H4 (cell line): ENCODE measurements around the gene NIT1. TPM values are rescaled to one million over a fixed set of nuclear protein-coding genes. Genes with fewer than 3 reads are reported as not detected.
"Not testable (repeated sequence)": the region's sequence is repeated elsewhere in the genome, so short reads cannot be mapped to it uniquely, and the experiment has no call there.

Experiments
- DNase-seq: peaks from one replicate; pipeline ENCODE4 v3.0.0-alpha.2; 2015; ENCODE audit warnings: low spot score
- total RNA-seq: library from RNA; depleted of rRNA; stranded (reverse); fragments of >200 nt; shearing (Covaris generic); gene quantifications from 2 replicates; pipeline ENCODE4 v1.2.3, GENCODE V29; 2014

NIT1 gene
- total RNA-seq, 1 experiment from 2014 or later = 36.6 TPM

- no peak for DNase-seq
These were observed 3.3 kb upstream of the NIT1 start for GRCh38 chr1:161114556-161114955.

DNA sequence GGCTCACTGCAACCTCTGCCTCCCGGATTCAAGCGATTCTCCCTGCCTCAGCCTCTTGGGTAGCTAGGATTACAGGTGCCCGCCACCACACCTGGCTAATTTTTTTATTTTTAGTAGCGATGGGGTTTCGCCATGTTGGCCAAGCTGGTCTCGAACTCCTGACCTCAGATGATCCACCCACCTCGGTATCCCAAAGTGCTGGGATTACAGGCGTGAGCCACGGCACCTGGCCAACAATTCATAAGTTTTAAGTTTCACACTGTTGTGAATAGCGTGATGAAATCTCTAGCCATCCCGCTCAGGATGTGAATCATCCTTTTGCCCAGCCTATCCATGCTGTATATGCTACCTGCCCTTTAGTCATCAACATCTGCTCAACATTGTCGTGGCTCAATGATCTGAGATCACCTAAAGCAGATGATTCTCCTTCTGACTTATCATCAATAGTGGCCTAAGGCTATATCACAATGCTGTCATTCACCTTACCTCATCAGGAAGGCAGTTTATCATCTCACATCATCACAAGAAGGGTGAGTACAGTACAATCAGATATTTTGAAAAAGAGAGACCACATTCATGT is 2.7 kb upstream of the NIT1 start:
- DNase-seq = peak; percentile 85

DNA sequence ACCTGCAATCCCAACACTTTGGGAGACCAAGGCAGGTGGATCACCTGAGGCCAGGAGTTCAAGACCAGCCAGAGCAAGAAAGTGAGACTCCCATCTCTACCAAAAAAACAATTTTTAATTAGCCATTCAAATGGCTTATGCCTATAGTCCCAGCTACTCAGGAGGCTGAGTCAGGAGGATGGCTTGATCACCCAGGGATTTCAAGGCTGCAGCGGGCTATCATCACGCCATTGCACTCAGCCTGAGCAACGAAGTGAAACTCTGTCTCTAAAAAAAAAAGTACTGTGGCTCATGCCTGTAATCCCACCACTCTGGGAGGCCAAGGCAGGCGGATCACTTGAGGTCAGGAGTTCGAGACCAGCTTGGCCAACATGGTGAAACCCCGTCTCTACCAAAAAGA is 1.9 kb upstream of the NIT1 start:
- DNase-seq = not testable (repeated sequence)

DNA sequence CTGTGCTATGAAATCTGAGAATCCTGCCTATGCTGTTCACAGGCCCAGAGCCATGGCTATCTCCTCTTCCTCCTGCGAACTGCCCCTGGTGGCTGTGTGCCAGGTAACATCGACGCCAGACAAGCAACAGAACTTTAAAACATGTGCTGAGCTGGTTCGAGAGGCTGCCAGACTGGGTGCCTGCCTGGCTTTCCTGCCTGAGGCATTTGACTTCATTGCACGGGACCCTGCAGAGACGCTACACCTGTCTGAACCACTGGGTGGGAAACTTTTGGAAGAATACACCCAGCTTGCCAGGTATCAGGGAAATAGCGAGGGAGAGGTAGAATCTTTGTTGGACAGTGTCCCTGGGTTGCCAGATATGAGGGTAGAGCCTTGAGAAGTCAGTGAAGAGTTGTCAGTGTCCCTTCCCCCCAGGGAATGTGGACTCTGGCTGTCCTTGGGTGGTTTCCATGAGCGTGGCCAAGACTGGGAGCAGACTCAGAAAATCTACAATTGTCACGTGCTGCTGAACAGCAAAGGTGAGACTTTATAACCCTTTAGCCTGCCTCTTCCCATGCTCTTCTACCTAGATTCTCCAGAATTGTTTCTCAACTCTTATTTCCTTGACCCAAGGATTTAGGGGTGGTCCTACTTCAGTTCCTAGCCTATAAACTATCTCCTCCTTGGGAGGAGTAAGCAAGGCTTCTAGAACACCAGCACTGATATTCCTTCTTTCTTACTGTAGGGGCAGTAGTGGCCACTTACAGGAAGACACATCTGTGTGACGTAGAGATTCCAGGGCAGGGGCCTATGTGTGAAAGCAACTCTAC is 1.4 kb downstream of the NIT1 start:
- peak; percentile 71 for DNase-seq

DNA sequence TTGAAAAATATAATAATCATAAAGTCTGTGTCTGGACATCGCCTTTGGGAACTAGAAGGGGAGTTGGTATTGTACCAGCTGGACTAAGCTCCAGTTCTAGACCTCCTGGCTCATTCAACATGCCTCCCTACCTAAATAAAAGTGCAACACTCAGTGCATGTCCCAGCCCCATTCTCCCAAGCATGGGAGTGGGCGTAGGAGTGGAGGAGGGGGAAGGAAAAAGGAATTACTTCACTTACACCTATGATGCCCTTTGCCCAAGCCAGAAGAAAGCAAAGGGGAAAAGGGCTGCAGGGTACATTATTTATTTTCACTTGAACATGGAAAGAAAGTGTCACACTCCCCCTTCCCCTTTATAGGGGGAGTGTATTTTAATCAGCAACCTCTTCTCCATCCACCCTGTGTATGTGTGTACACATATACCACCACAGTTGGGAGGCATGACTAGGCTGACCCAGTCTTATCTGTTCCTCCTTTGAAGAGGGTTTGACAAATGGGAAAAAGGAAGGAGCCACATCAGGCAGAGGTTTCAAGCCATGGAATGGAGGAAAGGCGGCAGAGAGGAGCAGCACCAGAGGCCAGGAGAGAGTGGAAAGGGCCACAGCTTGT is 3.2 kb downstream of the NIT1 start:
- no peak for DNase-seq

DNA sequence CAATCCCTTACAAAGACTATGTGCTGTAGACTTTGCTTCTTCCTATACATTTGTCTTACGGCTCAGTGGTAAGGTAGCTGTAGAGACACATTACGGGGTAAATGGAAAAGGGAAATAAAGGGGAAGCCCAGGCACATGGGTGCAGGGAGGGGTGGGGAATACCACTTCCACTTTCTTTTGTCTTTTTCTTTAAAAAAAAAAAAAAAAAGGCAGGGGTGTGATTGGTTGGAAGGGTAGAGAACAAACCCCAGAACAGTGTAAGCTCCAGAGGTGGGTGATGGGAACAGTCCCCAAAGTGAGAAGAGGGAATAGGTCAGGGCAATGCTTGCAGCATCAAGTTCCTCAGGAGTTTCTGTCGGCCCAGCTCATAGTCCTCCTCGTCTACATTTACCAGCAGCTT is 3.9 kb downstream of the NIT1 start:
- DNase-seq = no peak

DNA sequence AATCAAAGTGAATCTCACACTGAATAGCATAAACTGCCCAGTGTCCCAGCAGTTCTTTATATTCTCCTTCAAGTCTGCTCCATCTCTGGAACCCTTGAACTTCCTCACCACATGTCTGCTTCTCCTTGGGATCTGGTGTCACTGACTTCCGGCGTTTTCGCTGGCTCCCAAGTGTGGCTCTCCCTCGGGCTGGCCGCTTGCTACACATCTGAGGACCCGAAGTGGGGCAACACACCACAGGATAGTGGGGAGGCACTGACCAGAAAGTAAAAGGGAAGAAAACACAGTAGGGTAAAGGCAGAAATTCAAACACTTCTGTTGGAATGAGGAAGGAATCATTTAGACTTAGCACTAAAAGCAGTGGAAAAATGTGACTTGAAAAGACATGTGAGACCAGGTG is 5.1 kb downstream of the NIT1 start:
- no peak for DNase-seq

GRCh38 chr1:161127649-161128048 is 9.7 kb downstream of the NIT1 start:
- DNase-seq = no peak

DNA sequence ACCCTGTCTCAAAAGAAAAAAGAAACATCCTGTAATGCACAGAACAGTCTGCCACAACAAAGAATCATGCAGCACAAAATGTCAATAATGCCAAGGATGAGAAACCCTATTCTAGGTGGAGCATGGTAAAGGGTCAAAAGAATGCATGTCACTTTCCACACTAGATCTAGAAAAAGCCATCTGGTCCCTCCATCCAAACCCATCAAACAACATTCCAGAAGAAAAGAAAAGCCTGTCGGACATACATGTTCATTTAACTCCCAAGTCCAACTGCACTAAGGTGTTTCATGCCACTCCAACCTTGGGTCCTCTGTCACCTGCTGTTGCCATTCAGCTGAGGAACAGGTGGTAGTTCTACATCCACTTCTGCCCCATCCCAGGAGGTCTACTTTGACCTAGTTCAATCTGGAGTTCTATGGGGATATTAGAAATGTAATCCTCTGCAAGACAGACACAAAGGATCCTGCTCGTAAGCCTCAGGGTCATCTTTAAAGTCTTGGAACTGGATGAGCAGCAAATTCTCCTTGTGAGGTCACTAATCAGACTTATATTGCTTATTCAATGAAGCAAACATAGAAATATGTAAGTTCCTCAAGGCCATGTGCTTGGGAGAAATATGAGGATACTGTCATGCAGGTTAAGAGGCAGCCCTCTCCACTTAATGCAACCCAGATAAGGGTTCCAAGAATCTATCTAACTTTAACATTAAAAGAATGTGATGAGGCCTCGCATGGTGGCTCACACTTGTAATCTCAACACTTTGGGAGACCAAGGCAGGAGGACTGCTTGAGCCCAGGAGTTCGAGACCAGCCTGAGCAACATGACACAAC is 10.9 kb downstream of the NIT1 start:
- DNase-seq = no peak

GRCh38 chr1:161130266-161130665 is 12.4 kb downstream of the NIT1 start:
- DNase-seq = no peak

DNA sequence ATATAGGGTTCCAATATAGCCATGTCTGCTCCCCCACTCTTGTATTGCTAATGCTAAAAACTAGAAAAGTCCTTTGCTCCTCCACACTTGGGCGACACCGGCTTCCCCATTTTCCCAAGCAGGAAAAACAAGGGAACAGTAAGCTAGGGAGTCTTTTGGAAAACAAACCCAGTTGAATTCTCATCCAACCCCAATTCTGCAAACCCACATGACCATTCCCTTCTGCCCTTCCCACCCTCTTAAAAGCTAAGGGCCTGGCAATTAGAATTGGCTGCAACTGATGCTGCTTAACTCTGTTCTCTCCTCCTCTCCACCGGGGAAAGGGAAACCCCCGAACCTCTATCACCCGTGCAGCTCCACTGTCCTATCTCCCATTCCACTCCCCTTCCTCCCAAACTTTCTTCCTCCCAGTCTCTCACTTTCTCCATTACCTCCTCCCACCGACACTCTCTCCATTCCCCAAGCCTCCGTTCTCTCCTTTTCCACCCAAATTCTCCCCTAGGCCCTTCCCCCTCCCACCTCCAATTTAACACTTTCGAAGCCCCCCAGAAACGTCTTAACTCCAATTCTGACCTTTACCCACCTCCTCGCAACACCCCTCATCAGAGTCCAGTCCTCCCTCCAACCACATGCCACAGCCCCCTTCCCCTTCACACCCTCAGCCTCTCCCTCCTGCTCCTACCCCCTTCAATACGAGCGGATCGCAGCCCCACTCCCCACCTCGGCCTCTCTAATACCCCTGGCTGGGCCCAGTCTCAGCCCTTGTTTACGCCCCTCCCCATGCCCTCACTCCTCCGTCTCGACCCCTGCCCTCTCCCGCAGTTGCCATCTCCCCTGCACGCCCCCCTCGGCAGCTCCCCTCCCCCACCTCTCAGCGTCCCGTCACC is 13.9 kb downstream of the NIT1 start:
- DNase-seq = no peak

GRCh38 chr1:161132410-161133219 is 14.7 kb downstream of the NIT1 start, which contains the start of gene DEDD:
Gene DEDD, minus strand, starts transcription at chr1:161132667. Its CDS starts 8,205 bp downstream, at chr1:161124462.
- peak; percentile 96 for DNase-seq

- DNase-seq = no peak
These were observed 15.4 kb downstream of the NIT1 start for GRCh38 chr1:161133220-161133740.

GRCh38 chr1:161137881-161138280 is 20.0 kb downstream of the NIT1 start:
- no peak for DNase-seq

GRCh38 chr1:161138431-161138830 is 20.5 kb downstream of the NIT1 start:
- no peak for DNase-seq

- DNase-seq = no peak
These were observed 21.9 kb downstream of the NIT1 start for GRCh38 chr1:161139766-161140165.

DNA sequence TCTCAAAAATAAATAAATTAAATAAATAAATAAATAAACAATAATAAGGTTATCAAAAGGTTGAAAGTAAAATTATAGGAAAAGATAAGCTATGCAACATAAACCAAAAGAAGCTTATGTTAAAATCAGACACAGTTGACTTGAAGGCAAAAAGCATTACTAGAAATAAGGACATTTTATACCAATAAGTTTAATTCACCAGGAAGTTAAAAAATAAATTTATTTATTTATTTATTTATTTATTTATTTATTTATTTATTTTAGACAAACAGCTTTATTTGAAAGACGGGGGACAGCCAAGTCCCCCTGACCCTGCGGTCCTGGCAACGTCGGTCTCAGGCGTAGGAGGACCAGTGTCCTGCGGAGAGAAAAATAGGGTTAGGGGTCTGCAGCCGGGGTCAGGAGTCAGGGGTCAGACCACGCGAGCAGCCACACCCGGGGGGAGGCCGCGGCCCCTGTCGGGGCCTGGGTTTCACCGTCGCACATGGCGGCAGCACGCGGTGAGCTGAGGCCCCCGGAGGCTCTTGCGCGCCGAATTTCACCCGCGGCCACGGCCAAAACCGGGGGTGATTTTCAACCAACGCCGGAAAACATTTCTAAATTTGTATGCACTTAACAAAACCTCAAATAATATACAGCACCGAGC is 23.0 kb downstream of the NIT1 start:
- no peak for DNase-seq

- no peak for DNase-seq
These were observed 27.9 kb downstream of the NIT1 start for GRCh38 chr1:161145832-161146231.

DNA sequence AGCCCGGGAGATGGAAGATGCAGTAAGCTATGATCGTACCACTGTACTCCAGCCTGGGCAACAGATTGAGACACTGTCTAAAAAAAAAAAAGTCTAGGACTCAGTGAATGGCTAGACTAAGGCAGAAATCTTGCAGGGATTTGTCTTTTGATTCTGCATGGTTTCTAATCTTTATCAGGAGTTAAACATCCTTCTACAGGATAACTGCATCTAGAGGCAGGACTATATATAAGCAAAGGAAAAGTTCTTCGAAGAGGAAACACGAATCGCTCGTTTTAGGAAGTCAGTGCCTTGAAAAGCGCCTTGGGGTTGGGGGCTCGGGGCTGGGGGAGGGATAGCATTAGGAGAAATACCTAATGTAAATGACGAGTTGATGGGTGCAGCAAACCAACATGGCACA is 35.3 kb downstream of the NIT1 start:
- DNase-seq = no peak
